Natural killer cell (primary cell): ENCODE data around the gene DNAL4. TPM values are rescaled to one million over a fixed set of nuclear protein-coding genes. Genes with fewer than 3 reads are reported as not detected.

ENCODE experiments used
- ATAC-seq, 3 donors: fragments of 150-1000 bp in 2 of 3; fragments of 200-7000 bp in 1 of 3; cut with Tn5 transposase; 1 replicate in 1 of 3; 2 replicates in 2 of 3; pipeline ENCODE4 v1.10.0; 2021; ENCODE audit warnings: mild to moderate bottlenecking in 2 of 3, moderate library complexity in 2 of 3
- DNase-seq, 2 donors: peaks; one replicate each; pipeline versions ENCODE4 v3.0.0 to v3.0.0-alpha.2; 2013 to 2021; ENCODE audit warnings: mixed read lengths in 1 of 2
- H3K27ac ChIP-seq: one replicate; pipeline ENCODE4 v1.5.1; 2013; ENCODE audit warnings: mild to moderate bottlenecking, low read length
- H3K27me3 ChIP-seq: one replicate; pipeline ENCODE4 v1.6.1; 2013; ENCODE audit warnings: low read length; ENCODE audit not compliant: control insufficient read depth, insufficient read depth
- H3K36me3 ChIP-seq: one replicate; pipeline ENCODE4 v1.6.1; 2013; ENCODE audit warnings: low read length; ENCODE audit not compliant: control insufficient read depth, insufficient read depth
- H3K4me1 ChIP-seq: one replicate; pipeline ENCODE4 v1.6.1; 2013; ENCODE audit warnings: low read length; ENCODE audit not compliant: control insufficient read depth, insufficient read depth
- H3K4me3 ChIP-seq: one replicate; pipeline ENCODE4 v1.5.1; 2013; ENCODE audit warnings: low read length
- H3K9me3 ChIP-seq: one replicate; pipeline ENCODE4 v1.6.1; 2013; ENCODE audit warnings: low read length; ENCODE audit not compliant: control insufficient read depth, insufficient read depth
- H3K27ac Mint-ChIP-seq, 2 donors: one replicate each; pipeline ENCODE4 v1.8.0; 2022; ENCODE audit warnings: mild to moderate bottlenecking in 2 of 2, mixed read lengths in 2 of 2, moderate library complexity in 1 of 2
- H3K27me3 Mint-ChIP-seq, 2 donors: one replicate each; pipeline ENCODE4 v1.8.0; 2022; ENCODE audit warnings: low read depth in 2 of 2, mixed read lengths in 2 of 2
- H3K36me3 Mint-ChIP-seq: one replicate; pipeline ENCODE4 v1.8.0; 2022; ENCODE audit warnings: mixed read lengths
- H3K4me1 Mint-ChIP-seq, 2 donors: one replicate each; pipeline ENCODE4 v1.8.0; 2022; ENCODE audit warnings: mixed read lengths in 2 of 2
- H3K4me3 Mint-ChIP-seq: one replicate; pipeline ENCODE4 v1.8.0; 2022; ENCODE audit warnings: mild to moderate bottlenecking, moderate library complexity, mixed read lengths
- H3K9me3 Mint-ChIP-seq, 2 donors: one replicate each; pipeline ENCODE4 v1.8.0; 2022; ENCODE audit warnings: mixed read lengths in 2 of 2
- CTCF ChIP-seq: fragments of 200-600 bp; IDR thresholded peaks from one replicate; pipeline ENCODE4 v1.8.0; 2022; ENCODE audit warnings: antibody characterized with exemption
- WGBS: methylation state at CpG from one replicate; pipeline ENCODE4 v1.1.7; 2013; ENCODE audit warnings: missing lambda C conversion rate; ENCODE audit not compliant: insufficient coverage; 5-methylcytosine and 5-hydroxymethylcytosine counted together
- intact Hi-C: fragments of 100-400 bp; cut with micrococcal nuclease; formaldehyde crosslinking; loops from one replicate; pipeline ENCODE4 v1.14.2; 2022
- total RNA-seq, 4 donors: library from RNA; stranded (reverse); fragments of 120-200 nt in 1 of 4; gene quantifications; one replicate each; pipeline versions ENCODE4 v1.2.3 to v1.2.4, GENCODE V29; 2013 to 2022

Gene DNAL4
- total RNA-seq, 3 donors from 2014 or later (not counting 1 experiment from before 2014, with no cell fraction given) = 5.4 to 9.8 (median 6.2) TPM

GRCh38 chr22:38841635-38842034 is 47.7 kb upstream of the DNAL4 start:
- no peak overlapping the region for H3K4me3 ChIP-seq
- H3K4me3 Mint-ChIP-seq = no peak overlapping the region

GRCh38 chr22:38841211-38841610 is 47.3 kb upstream of the DNAL4 start:
- DNase-seq = no peak
- no peaks in the 10 kb centered on the region for H3K9me3 Mint-ChIP-seq
- no peak overlapping the region for H3K4me3 ChIP-seq
- no peaks in the 10 kb centered on the region for H3K36me3 Mint-ChIP-seq
- H3K4me3 Mint-ChIP-seq = no peak overlapping the region
- WGBS = 31% methylated on average over 7 of the region's 7 CpGs
- H3K27ac Mint-ChIP-seq = no peak overlapping the region
- H3K4me1 Mint-ChIP-seq = peaks cover 14 to 30% of the 10 kb centered on the region in 2 donors
- intact Hi-C loops = no loop called here
- H3K27me3 Mint-ChIP-seq = peaks cover 0 to 29% of the 10 kb centered on the region in 2 donors
- no peak for ATAC-seq
- no peak overlapping the region for H3K27ac ChIP-seq
- no peaks in the 10 kb centered on the region for H3K9me3 ChIP-seq
- peaks cover 19% of the 10 kb centered on the region for H3K4me1 ChIP-seq
- H3K36me3 ChIP-seq = no peaks in the 10 kb centered on the region
- H3K27me3 ChIP-seq = no peaks in the 10 kb centered on the region
- TF ChIP-seq CTCF = no peak

More at GRCh38 chr22:38841635-38842034, 47.7 kb upstream of the DNAL4 start:
- no peaks in the 10 kb centered on the region for H3K36me3 Mint-ChIP-seq
- DNase-seq = no peak
- H3K9me3 ChIP-seq = no peaks in the 10 kb centered on the region
- H3K27ac ChIP-seq = no peak overlapping the region
- TF ChIP-seq CTCF = no peak
- no peaks in the 10 kb centered on the region for H3K27me3 ChIP-seq
- peaks cover 19% of the 10 kb centered on the region for H3K4me1 ChIP-seq
- WGBS = 91% methylated on average over 5 of the region's 5 CpGs
- no peak for ATAC-seq
- no peak overlapping the region for H3K27ac Mint-ChIP-seq
- intact Hi-C loops = no loop called here
- no peaks in the 10 kb centered on the region for H3K9me3 Mint-ChIP-seq
- H3K27me3 Mint-ChIP-seq = peaks cover 0 to 29% of the 10 kb centered on the region in 2 donors
- H3K4me1 Mint-ChIP-seq = peaks cover 14 to 30% of the 10 kb centered on the region in 2 donors
- no peaks in the 10 kb centered on the region for H3K36me3 ChIP-seq

GRCh38 chr22:38840129-38840528 is 46.2 kb upstream of the DNAL4 start:
- peak overlapping the region; percentile 51 for H3K4me3 Mint-ChIP-seq
- Histone ChIP-seq H3K4me1 (peaks cover 19% of the 10 kb centered on the region), H3K9me3 (no peaks in the 10 kb centered on the region), H3K36me3 (no peaks in the 10 kb centered on the region), H3K4me3 (no peak overlapping the region), H3K27me3 (no peaks in the 10 kb centered on the region), H3K27ac (no peak overlapping the region)
- H3K9me3 Mint-ChIP-seq = no peaks in the 10 kb centered on the region
- H3K4me1 Mint-ChIP-seq = peaks cover 14 to 30% of the 10 kb centered on the region in 2 donors
- peak overlapping the region in 1 of 2 donors; percentile 44 for H3K27ac Mint-ChIP-seq
- no peaks in the 10 kb centered on the region for H3K36me3 Mint-ChIP-seq
- no peak for ATAC-seq
- WGBS = 86% methylated on average over 3 of the region's 3 CpGs
- no peak for TF ChIP-seq CTCF
- DNase-seq = no peak
- intact Hi-C loops = no loop called here
- peaks cover 0 to 25% of the 10 kb centered on the region in 2 donors for H3K27me3 Mint-ChIP-seq

GRCh38 chr22:38839686-38840085 is 45.7 kb upstream of the DNAL4 start:
- Histone ChIP-seq H3K27me3 (no peaks in the 10 kb centered on the region), H3K27ac (no peak overlapping the region), H3K4me1 (peaks cover 19% of the 10 kb centered on the region), H3K36me3 (no peaks in the 10 kb centered on the region), H3K9me3 (no peaks in the 10 kb centered on the region), H3K4me3 (no peak overlapping the region)
- H3K9me3 Mint-ChIP-seq = no peaks in the 10 kb centered on the region
- H3K27me3 Mint-ChIP-seq = peaks cover 0 to 22% of the 10 kb centered on the region in 2 donors
- DNase-seq (no peak), ATAC-seq (no peak)
- no peak for TF ChIP-seq CTCF
- intact Hi-C loops = no loop called here
- peaks cover 14 to 30% of the 10 kb centered on the region in 2 donors for H3K4me1 Mint-ChIP-seq
- no peaks in the 10 kb centered on the region for H3K36me3 Mint-ChIP-seq
- no CpG with 5 or more reads among the region's 1 CpG for WGBS
- no peak overlapping the region for H3K27ac Mint-ChIP-seq
- H3K4me3 Mint-ChIP-seq = peak overlapping the region; percentile 51
